Glutamatergic neuron (in vitro differentiated cells): ENCODE results near the gene SRRT. TPM values are rescaled to one million over a fixed set of nuclear protein-coding genes. Genes with fewer than 3 reads are reported as not detected.
A peak's percentile ranks its signal among the peaks of the same experiment; 100 is the strongest.

ENCODE experiments used
- DNase-seq: peaks from one replicate; pipeline ENCODE4 v3.0.0; 2022
- H3K27ac Mint-ChIP-seq: one replicate; pipeline ENCODE4 v1.8.0; 2020; ENCODE audit warnings: mild to moderate bottlenecking, mixed read lengths, inconsistent platforms; ENCODE audit not compliant: unreplicated experiment
- H3K27me3 Mint-ChIP-seq: one replicate; pipeline ENCODE4 v1.8.0; 2020; ENCODE audit warnings: mild to moderate bottlenecking, moderate library complexity, mixed read lengths, inconsistent platforms; ENCODE audit not compliant: unreplicated experiment
- H3K36me3 Mint-ChIP-seq: one replicate; pipeline ENCODE4 v1.8.0; 2020; ENCODE audit warnings: mild to moderate bottlenecking, mixed read lengths, inconsistent platforms; ENCODE audit not compliant: unreplicated experiment
- H3K4me1 Mint-ChIP-seq: one replicate; pipeline ENCODE4 v1.8.0; 2020; ENCODE audit warnings: mild to moderate bottlenecking, low read depth, mixed read lengths, inconsistent platforms; ENCODE audit not compliant: unreplicated experiment
- H3K4me3 Mint-ChIP-seq: one replicate; pipeline ENCODE4 v1.8.0; 2020; ENCODE audit warnings: mild to moderate bottlenecking, mixed read lengths, inconsistent platforms; ENCODE audit not compliant: unreplicated experiment
- H3K9me3 Mint-ChIP-seq: one replicate; pipeline ENCODE4 v1.8.0; 2020; ENCODE audit warnings: mild to moderate bottlenecking, moderate library complexity, mixed read lengths, inconsistent platforms; ENCODE audit not compliant: unreplicated experiment
- total RNA-seq: library from RNA; stranded (reverse); fragmentation: NEBNext Ultra II Directional; extraction: Animal tissue kit (Norgen Biotek cat#: 25700); gene quantifications from one replicate; pipeline ENCODE4 v1.2.1, GENCODE V29; 2021; ENCODE audit not compliant: unreplicated experiment
- TF ChIP-seq, protein P1 (sequence below): fragments of 200-600 bp; sonication (generic); IDR thresholded peaks from one replicate; pipeline ENCODE4 v1.5.0; 2021; ENCODE audit not compliant: partially characterized antibody, unreplicated experiment

Gene SRRT
- total RNA-seq, 1 donor from 2014 or later = 213 TPM

GRCh38 chr7:100867040-100867775 lies 7.7 kb upstream of the SRRT start, which contains the start of gene TRIP6:
TSS of gene TRIP6 (plus strand) at chr7:100867387. CDS start at chr7:100867498, 111 bp downstream.
- Mint-ChIP-seq H3K27ac (no peak within 1 kb of the TSS), H3K9me3 (peaks cover 5% of the 10 kb centered on the region), H3K4me1 (peaks cover 1% of the 10 kb centered on the region), H3K27me3 (peaks cover 3% of the 10 kb centered on the region), H3K4me3 (peak within 1 kb of the TSS; percentile 90), H3K36me3 (no peaks in the 10 kb centered on the region)
- TF ChIP-seq, protein P1, sequence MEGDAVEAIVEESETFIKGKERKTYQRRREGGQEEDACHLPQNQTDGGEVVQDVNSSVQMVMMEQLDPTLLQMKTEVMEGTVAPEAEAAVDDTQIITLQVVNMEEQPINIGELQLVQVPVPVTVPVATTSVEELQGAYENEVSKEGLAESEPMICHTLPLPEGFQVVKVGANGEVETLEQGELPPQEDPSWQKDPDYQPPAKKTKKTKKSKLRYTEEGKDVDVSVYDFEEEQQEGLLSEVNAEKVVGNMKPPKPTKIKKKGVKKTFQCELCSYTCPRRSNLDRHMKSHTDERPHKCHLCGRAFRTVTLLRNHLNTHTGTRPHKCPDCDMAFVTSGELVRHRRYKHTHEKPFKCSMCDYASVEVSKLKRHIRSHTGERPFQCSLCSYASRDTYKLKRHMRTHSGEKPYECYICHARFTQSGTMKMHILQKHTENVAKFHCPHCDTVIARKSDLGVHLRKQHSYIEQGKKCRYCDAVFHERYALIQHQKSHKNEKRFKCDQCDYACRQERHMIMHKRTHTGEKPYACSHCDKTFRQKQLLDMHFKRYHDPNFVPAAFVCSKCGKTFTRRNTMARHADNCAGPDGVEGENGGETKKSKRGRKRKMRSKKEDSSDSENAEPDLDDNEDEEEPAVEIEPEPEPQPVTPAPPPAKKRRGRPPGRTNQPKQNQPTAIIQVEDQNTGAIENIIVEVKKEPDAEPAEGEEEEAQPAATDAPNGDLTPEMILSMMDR = no peak
- peak; percentile 54 for DNase-seq

DNA sequence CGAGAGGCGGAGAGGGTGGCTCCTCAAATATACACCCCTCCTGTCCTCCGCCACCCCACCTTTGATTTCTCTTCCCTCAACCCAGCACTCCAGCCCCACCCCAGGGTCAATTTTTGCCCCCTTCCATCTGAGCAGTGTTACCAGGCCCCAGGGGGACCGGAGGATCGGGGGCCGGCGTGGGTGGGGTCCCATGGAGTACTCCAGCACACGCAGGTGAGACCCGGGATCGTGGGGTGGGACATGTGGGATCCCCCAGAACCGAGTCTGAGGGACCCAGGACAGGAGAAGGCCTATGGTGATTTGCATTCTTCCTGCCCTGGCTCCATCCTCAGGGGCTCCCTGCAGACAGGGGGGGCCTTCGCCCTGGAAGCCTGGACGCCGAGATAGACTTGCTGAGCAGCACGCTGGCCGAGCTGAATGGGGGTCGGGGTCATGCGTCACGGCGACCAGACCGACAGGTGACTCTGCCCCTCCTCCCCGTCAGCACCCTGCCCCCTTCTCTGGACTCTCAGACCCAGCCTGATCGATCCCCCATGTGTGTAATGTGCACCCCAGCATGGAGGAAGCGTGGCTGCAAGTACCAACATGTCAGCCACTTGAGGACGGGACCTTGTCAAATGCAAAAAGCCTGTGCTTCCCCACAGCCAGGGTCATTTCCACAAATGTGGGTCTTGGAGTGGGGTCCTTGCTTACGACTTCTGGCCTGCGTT lies 7.0 kb upstream of the SRRT start:
- TF ChIP-seq, protein P1 = no peak
- no peak for DNase-seq
- H3K4me3 Mint-ChIP-seq = peak overlapping the region; percentile 71
- no peak overlapping the region for H3K27ac Mint-ChIP-seq
- peaks cover 1% of the 10 kb centered on the region for H3K4me1 Mint-ChIP-seq
- no peaks in the 10 kb centered on the region for H3K27me3 Mint-ChIP-seq
- H3K9me3 Mint-ChIP-seq = peaks cover 7% of the 10 kb centered on the region
- no peaks in the 10 kb centered on the region for H3K36me3 Mint-ChIP-seq

- Mint-ChIP-seq H3K4me3 (peak overlapping the region; percentile 99), H3K4me1 (peaks cover 11% of the 10 kb centered on the region), H3K9me3 (peaks cover 13% of the 10 kb centered on the region), H3K27me3 (peaks cover 18% of the 10 kb centered on the region), H3K27ac (peak overlapping the region; percentile 98), H3K36me3 (no peaks in the 10 kb centered on the region)
- TF ChIP-seq, protein P1 = no peak
- DNase-seq = no peak
Measured at GRCh38 chr7:100873599-100874299, 1.2 kb upstream of the SRRT start.

- no peak for DNase-seq
- Mint-ChIP-seq H3K4me1 (peaks cover 11% of the 10 kb centered on the region), H3K36me3 (no peaks in the 10 kb centered on the region), H3K27ac (peak overlapping the region; percentile 98), H3K4me3 (peak overlapping the region; percentile 99), H3K9me3 (peaks cover 13% of the 10 kb centered on the region), H3K27me3 (peaks cover 18% of the 10 kb centered on the region)
- TF ChIP-seq, protein P1 = no peak
Measured at GRCh38 chr7:100874300-100874576, 665 bp upstream of the SRRT start.
